Measurements from ENCODE around the gene CD5L. TPM values are rescaled to one million over a fixed set of nuclear protein-coding genes. Genes with fewer than 3 reads are reported as not detected.

CD5L gene
- total RNA-seq (2021; fragmentation: NEBNext Ultra II Directional; extraction: Animal tissue kit (Norgen Biotek cat#: 25700)) = not detected in 2 replicates
- polyA plus RNA-seq (2011; rRNA removed) = not detected in 2 replicates
- not detected for polyA plus RNA-seq (2011; cell fraction: cytosol; rRNA removed)
- polyA plus RNA-seq (2011; cell fraction: nucleus; rRNA removed) = not detected
- polyA plus RNA-seq (2012, experiment 1 of 2) = not detected in 4 replicates
- polyA plus RNA-seq (2012, experiment 2 of 2) = not detected
- polyA plus RNA-seq (2013, experiment 1 of 2) = not detected
- not detected for polyA plus RNA-seq (2013, experiment 2 of 2)
- not detected in 2 replicates for polyA minus RNA-seq (2011; rRNA and poly(A)+ RNA removed)
- polyA minus RNA-seq (2011; cell fraction: cytosol; rRNA and poly(A)+ RNA removed) = not detected
- not detected for polyA minus RNA-seq (2011; cell fraction: nucleus; rRNA and poly(A)+ RNA removed)
- long read RNA-seq, experiment 1 = 0 reads
- long read RNA-seq, experiment 2 = 0 reads

- Histone ChIP-seq H4K20me1 (replicated peaks in 1 of 2; ENCODE audit: control insufficient read depth in 1 of 2, insufficient read depth in 2 of 2, low read length in 2 of 2) (no peaks in the 10 kb centered on the region), H4K5ac (ENCODE audit: insufficient read length, low read depth, low read length) (no peak within 1 kb of the TSS), H2AFZ (ENCODE audit: low read length) (no peak within 1 kb of the TSS), H2AK5ac (ENCODE audit: low read depth, low read length) (no peak within 1 kb of the TSS), H3K27ac (ENCODE audit: low read depth, low read length) (no peak within 1 kb of the TSS), H2BK5ac (ENCODE audit: low read depth, low read length) (no peak within 1 kb of the TSS), H3K4me1 (replicated peaks in 1 of 4; ENCODE audit: control insufficient read depth in 3 of 4, insufficient read depth in 4 of 4, low read length in 3 of 4) (no peaks in the 10 kb centered on the region), H3K4me3 (ENCODE audit: extremely low read depth in 1 of 4, insufficient read depth in 2 of 4, low read depth in 3 of 4, low read length in 4 of 4) (no peak within 1 kb of the TSS), H3K79me2 (ENCODE audit: control insufficient read depth in 1 of 2, insufficient read depth in 2 of 2, low read length in 2 of 2) (no peaks in the 10 kb centered on the region), H2BK15ac (ENCODE audit: low read length) (no peak within 1 kb of the TSS), H2BK12ac (ENCODE audit: low read depth, low read length) (no peak within 1 kb of the TSS; the same call in 1 of the 2 replicates), H2BK20ac (ENCODE audit: low read length) (no peak within 1 kb of the TSS), H3K14ac (ENCODE audit: insufficient read length) (no peak within 1 kb of the TSS), H3K79me1 (ENCODE audit: low read depth, low read length) (no peaks in the 10 kb centered on the region), H4K8ac (ENCODE audit: extremely low read depth, insufficient read depth, low read length) (no peak within 1 kb of the TSS), H3K9me3 (ENCODE audit: insufficient read depth in 2 of 2, low read depth in 1 of 2, low read length in 1 of 2) (no peaks in the 10 kb centered on the region), H4K91ac (replicated peaks; ENCODE audit: insufficient read length, low read length) (no peak within 1 kb of the TSS), H3K9ac (replicated peaks in 1 of 4; ENCODE audit: extremely low read depth in 1 of 4, low read depth in 3 of 4, low read length in 3 of 4) (no peak within 1 kb of the TSS), H3K36me3 (ENCODE audit: control insufficient read depth in 2 of 4, insufficient read depth in 4 of 4, low read length in 3 of 4) (no peaks in the 10 kb centered on the region), H2BK120ac (replicated peaks; ENCODE audit: low read depth, low read length) (no peak within 1 kb of the TSS), H3K27me3 (replicated peaks in 1 of 4; ENCODE audit: control insufficient read depth in 3 of 4, extremely low read depth in 1 of 4, insufficient read depth in 3 of 4, low read length in 3 of 4) (no peaks in the 10 kb centered on the region), H3K23me2 (ENCODE audit: low read depth, low read length) (no peaks in the 10 kb centered on the region), H3K23ac (ENCODE audit: insufficient read length) (no peak within 1 kb of the TSS), H3K18ac (ENCODE audit: extremely low read depth, low read length) (no peak within 1 kb of the TSS), H3K4me2 (ENCODE audit: insufficient read depth in 1 of 2, low read depth in 2 of 2, low read length in 2 of 2) (no peak within 1 kb of the TSS), H3K56ac (replicated peaks; ENCODE audit: insufficient read length, low read depth, low read length) (no peak within 1 kb of the TSS), H3K4ac (replicated peaks; ENCODE audit: insufficient read length, low read depth, low read length) (no peak within 1 kb of the TSS)
- ChIA-PET POLR2A (ENCODE audit: partially characterized antibody) (no interaction called here), CTCF (ENCODE audit: partially characterized antibody) (no interaction called here)
- WGBS, 2 experiments (ENCODE audit: extremely low coverage in 1 of 2, insufficient coverage in 1 of 2, insufficient read length in 1 of 2, insufficient replicate concordance in 2 of 2, low coverage in 1 of 2, low lambda C conversion rate in 2 of 2, missing lambda C conversion rate in 1 of 2) = 80% methylated on average over 3 of the region's 3 CpGs; no CpG with 5 or more reads in 1 of the 2 experiments
- no peak for FAIRE-seq
- no peak for DNase-seq (ENCODE audit: low read depth in 1 of 2, low spot score in 2 of 2)
- TF ChIP-seq ZNF274 (IDR thresholded peaks at IDR 0.05; ENCODE audit: borderline replicate concordance, extremely low read depth, low read length) (no peak), RNF2 (IDR thresholded peaks at IDR 0.05; ENCODE audit: borderline replicate concordance, low read depth, low read length, missing control alignments, poor library complexity, severe bottlenecking) (no peak)
Observed at GRCh38 chr1:157841708-157842107, at the start of gene CD5L. Gene CD5L, minus strand, starts transcription at chr1:157841808. Its CDS starts 107 bp downstream, at chr1:157841701.
